Spleen (tissue), 7 donors: ENCODE data around the gene WNT6.

ENCODE experiments used
- CTCF ChIP-seq, 11 experiments: fragments of 200-600 bp in 7 of 11; fragments of 450-650 bp in 4 of 11; sonication (generic) in 4 of 11; IDR thresholded peaks in 8 of 11; conservative IDR thresholded peaks in 3 of 11; 1 replicate in 7 of 11; 2 replicates in 4 of 11; pipeline versions ENCODE4 v1.4.0 to v1.8.0; 2016 to 2021; ENCODE audit warnings: antibody characterized with exemption in 11 of 11, inconsistent platforms in 4 of 11, mild to moderate bottlenecking in 1 of 11
- POLR2AphosphoS5 ChIP-seq, 3 donors: sonication (generic); formaldehyde crosslinking; IDR thresholded peaks; one replicate each; pipeline ENCODE4 v1.5.1; 2017; ENCODE audit warnings: antibody characterized with exemption in 3 of 3
- donor health status: DM: no; HTN: no; CAD: no; lungs with moderate emphysema.
- donor health status: DM: no; HTN: no; CAD: no.
- donor health status: DM: no; HTN: no; CAD: no.

DNA sequence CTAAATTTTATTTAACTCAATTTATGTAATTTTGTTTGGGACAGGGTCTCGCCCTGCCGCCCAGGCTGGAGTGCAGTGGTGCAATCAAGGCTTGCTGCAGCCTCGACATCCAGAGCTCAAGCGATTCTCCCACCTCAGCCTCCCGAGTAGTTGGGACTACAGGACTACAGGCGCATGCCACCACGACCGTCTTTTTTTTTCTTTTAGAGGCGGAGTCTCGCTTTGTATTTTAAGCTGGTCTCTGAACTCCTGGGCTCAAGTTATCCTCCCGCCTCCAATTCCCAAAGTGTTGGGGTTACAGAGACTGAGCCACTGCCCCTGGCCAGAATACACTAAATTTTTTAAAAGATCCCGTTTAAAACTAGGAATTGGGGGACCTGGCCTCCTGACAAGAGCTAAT is 39.5 kb downstream of the WNT6 start:
- TF ChIP-seq CTCF (IDR thresholded peaks at IDR 0.05 in 8 of 11, conservative IDR thresholded peaks at IDR 0.05 in 3 of 11) (no peak), POLR2AphosphoS5 (IDR thresholded peaks at IDR 0.05) (no peak)
